HL-60 (cell line): ENCODE results near the gene LSG1.

Experiments
- DNase-seq, 2 experiments: peaks; one replicate each; pipeline ENCODE4 v3.0.0-alpha.2; 2010 to 2020; ENCODE audit warnings: low read depth in 1 of 2, low spot score in 1 of 2
- H3K27ac ChIP-seq: fragments of 250-450 bp; sonication (Bioruptor Pico); replicated peaks from 2 replicates; pipeline ENCODE4 v1.5.1; 2020; ENCODE audit warnings: mild to moderate bottlenecking, moderate library complexity
- H3K27me3 ChIP-seq: fragments of 250-450 bp; sonication (Bioruptor Pico); 2 replicates; pipeline ENCODE4 v1.5.1; 2021; ENCODE audit warnings: mild to moderate bottlenecking, moderate library complexity; ENCODE audit not compliant: insufficient read depth, poor library complexity, severe bottlenecking
- H3K4me3 ChIP-seq: replicated peaks from 2 replicates; pipeline ENCODE4 v1.5.1; 2011; ENCODE audit warnings: mild to moderate bottlenecking, control low read depth, low read length; ENCODE audit not compliant: insufficient read depth
- GABPA ChIP-seq: IDR thresholded peaks from 2 replicates; pipeline ENCODE4 v1.6.1; 2012; ENCODE audit warnings: low read depth
- POLR2AphosphoS5 ChIP-seq: IDR thresholded peaks from 2 replicates; pipeline ENCODE4 v1.6.1; 2012; ENCODE audit warnings: low read depth
- SPI1 ChIP-seq: IDR thresholded peaks from 2 replicates; pipeline ENCODE4 v1.6.1; 2012; ENCODE audit warnings: low read depth, mild to moderate bottlenecking, borderline replicate concordance
- TF ChIP-seq, protein P1 (sequence below): IDR thresholded peaks from one replicate; pipeline ENCODE4 v1.5.1; 2011; ENCODE audit warnings: low read length, control low read depth, inconsistent platforms; ENCODE audit not compliant: insufficient read depth
- TF ChIP-seq, protein P2 (sequence below): IDR thresholded peaks from 2 replicates; pipeline ENCODE4 v1.6.1; 2012; ENCODE audit warnings: low read depth; ENCODE audit not compliant: insufficient replicate concordance

The LSG1 gene

DNA sequence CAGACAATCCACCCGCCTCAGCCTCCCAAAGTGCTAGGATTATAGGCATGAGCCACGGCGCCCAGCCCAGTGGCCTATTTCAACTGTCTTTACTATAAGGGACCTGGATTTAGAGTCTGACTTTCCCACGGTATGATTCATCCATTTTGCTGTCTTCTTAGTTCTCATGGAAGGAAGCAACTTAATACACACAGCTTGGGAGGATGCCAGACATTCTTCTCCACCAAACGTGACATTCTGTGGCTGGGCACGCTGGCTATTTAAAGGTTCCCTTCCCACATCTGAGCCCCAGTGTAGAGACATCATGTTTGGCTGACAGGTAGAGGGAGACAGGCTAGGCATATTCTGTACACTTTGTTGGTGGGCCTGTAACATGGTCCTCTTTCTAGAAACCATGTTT is 39.9 kb upstream of the LSG1 start:
- no peak for DNase-seq
- Histone ChIP-seq H3K27me3 (no peaks in the 10 kb centered on the region), H3K4me3 (no peak overlapping the region), H3K27ac (no peak overlapping the region)
- no peak for TF ChIP-seq SPI1
- TF ChIP-seq, protein P1, sequence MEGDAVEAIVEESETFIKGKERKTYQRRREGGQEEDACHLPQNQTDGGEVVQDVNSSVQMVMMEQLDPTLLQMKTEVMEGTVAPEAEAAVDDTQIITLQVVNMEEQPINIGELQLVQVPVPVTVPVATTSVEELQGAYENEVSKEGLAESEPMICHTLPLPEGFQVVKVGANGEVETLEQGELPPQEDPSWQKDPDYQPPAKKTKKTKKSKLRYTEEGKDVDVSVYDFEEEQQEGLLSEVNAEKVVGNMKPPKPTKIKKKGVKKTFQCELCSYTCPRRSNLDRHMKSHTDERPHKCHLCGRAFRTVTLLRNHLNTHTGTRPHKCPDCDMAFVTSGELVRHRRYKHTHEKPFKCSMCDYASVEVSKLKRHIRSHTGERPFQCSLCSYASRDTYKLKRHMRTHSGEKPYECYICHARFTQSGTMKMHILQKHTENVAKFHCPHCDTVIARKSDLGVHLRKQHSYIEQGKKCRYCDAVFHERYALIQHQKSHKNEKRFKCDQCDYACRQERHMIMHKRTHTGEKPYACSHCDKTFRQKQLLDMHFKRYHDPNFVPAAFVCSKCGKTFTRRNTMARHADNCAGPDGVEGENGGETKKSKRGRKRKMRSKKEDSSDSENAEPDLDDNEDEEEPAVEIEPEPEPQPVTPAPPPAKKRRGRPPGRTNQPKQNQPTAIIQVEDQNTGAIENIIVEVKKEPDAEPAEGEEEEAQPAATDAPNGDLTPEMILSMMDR = no peak
- TF ChIP-seq POLR2AphosphoS5 = no peak
- no peak for TF ChIP-seq GABPA
- TF ChIP-seq, protein P2, sequence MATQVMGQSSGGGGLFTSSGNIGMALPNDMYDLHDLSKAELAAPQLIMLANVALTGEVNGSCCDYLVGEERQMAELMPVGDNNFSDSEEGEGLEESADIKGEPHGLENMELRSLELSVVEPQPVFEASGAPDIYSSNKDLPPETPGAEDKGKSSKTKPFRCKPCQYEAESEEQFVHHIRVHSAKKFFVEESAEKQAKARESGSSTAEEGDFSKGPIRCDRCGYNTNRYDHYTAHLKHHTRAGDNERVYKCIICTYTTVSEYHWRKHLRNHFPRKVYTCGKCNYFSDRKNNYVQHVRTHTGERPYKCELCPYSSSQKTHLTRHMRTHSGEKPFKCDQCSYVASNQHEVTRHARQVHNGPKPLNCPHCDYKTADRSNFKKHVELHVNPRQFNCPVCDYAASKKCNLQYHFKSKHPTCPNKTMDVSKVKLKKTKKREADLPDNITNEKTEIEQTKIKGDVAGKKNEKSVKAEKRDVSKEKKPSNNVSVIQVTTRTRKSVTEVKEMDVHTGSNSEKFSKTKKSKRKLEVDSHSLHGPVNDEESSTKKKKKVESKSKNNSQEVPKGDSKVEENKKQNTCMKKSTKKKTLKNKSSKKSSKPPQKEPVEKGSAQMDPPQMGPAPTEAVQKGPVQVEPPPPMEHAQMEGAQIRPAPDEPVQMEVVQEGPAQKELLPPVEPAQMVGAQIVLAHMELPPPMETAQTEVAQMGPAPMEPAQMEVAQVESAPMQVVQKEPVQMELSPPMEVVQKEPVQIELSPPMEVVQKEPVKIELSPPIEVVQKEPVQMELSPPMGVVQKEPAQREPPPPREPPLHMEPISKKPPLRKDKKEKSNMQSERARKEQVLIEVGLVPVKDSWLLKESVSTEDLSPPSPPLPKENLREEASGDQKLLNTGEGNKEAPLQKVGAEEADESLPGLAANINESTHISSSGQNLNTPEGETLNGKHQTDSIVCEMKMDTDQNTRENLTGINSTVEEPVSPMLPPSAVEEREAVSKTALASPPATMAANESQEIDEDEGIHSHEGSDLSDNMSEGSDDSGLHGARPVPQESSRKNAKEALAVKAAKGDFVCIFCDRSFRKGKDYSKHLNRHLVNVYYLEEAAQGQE = no peak

DNA sequence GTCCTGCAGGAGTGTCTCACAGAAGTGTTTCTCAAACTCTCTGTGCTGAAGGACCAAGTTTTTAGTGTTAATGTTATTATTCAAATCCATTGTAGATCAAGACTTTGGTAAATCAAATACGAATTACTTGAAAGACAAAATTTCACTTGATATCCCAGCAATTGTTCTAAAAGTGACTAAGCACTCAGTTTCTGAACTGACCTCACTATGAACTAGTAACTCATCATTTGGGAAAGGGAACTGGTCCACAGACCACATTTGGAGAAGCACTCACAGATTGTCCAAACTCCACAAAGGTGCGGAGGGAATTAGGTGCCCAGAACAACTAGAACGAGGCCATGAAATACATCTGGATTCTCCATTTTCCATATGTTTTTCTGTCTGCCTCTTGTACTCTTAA is 39.3 kb upstream of the LSG1 start:
- Histone ChIP-seq H3K4me3 (no peak overlapping the region), H3K27ac (no peak overlapping the region), H3K27me3 (no peaks in the 10 kb centered on the region)
- no peak for DNase-seq
- TF ChIP-seq SPI1 = no peak
- no peak for TF ChIP-seq POLR2AphosphoS5
- TF ChIP-seq, protein P1 = no peak
- no peak for TF ChIP-seq GABPA
- TF ChIP-seq, protein P2 = no peak

DNA sequence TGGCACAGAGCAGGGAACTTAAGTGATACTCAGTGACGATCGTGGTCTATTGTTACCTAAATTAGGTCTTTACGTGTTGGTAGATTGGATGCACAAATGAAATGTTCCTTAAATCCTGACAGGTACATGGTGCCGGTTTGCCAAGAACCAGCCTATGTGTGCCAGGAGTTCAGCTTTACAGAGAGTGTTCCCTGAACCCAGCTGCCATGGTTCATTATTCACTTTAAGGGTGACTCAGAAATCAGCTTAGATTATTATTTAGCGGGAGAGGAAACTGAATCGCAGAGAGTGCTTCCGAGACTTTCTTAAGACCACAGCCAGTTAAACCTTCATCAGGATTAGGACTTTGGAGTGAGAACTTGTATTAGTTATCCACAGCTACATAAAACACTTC is 35.2 kb upstream of the LSG1 start:
- TF ChIP-seq GABPA (no peak), SPI1 (no peak), POLR2AphosphoS5 (no peak)
- TF ChIP-seq, protein P2 = no peak
- TF ChIP-seq, protein P1 = no peak
- Histone ChIP-seq H3K4me3 (no peak overlapping the region), H3K27ac (no peak overlapping the region), H3K27me3 (no peaks in the 10 kb centered on the region)
- DNase-seq = no peak
